GM18505 (cell line): Measurements from ENCODE around the gene TTC16.

ENCODE experiments used
- ATAC-seq: cut with Tn5 transposase; IDR thresholded peaks from one replicate; pipeline ENCODE4 v1.9.1; 2021; ENCODE audit not compliant: unreplicated experiment
- POLR2A ChIP-seq: IDR thresholded peaks from 4 replicates; pipeline ENCODE4 v1.6.1; 2011; ENCODE audit warnings: borderline replicate concordance; ENCODE audit not compliant: insufficient read depth, insufficient read length; ENCODE audit errors: extremely low read depth

The TTC16 gene

DNA sequence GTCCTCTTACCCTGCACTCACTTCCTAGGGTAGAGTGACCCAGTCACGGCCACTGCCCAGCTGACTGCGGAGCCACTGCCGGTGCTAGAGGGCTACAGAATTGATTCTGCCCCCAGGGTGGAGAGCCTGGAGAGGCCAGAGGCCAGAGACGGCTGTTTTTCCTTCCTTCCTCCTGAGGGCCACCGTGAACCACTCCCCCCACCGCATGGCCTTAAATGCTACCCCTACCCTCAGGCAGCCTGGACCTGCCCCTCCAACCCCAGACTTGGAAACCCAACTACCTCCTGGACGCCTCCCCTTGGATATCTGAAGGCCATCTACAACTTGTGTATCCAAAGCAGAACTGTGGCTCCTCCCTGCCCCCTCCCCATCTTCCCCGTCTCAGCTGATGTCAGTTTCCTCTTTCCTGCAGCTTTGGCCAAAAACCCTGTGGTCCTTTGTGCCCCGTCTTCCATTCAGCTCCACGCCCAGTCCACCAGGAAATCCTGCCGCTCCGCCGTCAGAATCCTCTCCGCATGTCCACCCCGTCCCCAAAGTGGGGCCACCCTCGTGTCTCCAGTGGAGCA, 46.3 kb downstream of the TTC16 start:
- no peak for ATAC-seq
- no peak for TF ChIP-seq POLR2A

DNA sequence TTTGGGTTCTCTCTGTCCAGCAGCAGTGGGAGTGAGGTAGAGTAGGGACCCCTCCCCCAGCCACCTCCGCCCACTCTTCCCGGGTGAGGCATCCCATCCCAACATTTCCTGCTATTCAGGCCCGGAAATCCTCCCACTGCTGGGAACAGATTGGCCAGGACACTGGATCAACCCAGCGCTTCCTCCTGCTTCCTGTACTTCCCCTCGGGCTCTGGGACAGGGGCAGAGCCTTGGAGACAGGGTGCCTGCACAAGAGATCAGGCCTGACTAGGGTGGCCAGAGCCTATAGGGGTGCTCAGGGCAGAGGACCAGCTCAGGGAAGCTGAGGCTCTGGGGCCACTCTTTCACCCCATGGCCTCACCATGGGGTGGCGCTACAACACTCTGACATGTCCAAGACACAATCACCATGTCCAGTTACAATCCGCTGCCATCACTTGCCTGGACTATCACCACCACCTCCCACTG, 48.1 kb downstream of the TTC16 start:
- ATAC-seq, result no peak
- TF ChIP-seq POLR2A, result no peak

DNA sequence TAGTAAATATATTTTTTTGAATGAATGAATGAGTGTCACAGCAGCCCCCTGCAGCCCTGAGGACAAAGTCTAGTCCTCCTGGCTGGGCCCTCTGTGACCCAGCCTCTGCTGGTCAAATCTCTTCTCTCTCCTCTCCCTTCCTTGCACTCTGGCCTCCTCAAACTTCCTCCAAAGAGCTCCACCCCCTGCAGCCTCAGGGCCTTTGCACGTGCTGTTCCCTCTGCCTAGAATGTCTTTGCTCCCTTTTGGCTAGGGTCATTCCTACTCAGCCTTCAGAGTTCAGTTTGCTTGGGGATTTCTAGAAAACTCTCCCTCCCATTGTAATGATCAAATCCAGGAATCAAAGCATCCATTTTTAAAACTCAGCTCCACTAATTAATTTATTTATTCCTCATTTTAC, 49.5 kb downstream of the TTC16 start:
- ATAC-seq, result no peak
- TF ChIP-seq POLR2A, result no peak

DNA sequence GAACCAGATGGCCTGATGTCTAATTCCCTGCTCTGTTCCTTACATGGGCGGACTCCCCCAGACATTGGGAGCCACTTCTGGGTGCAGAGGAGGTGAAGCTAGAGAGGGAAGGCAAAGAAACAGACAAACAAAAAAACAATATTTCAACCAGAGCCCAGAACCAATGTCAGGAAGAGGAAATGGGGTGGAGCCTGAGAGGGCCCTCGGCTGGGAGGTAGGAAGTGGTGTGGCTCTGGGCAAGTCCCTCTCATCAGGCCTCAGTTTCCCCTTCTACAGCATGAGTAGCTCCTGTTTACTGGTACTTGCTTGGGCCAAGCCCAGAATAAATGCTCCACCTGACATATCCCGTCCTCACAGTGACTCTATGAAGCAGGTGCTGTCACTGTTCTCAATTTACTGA, 51.5 kb downstream of the TTC16 start:
- TF ChIP-seq POLR2A, result no peak
- no peak for ATAC-seq

DNA sequence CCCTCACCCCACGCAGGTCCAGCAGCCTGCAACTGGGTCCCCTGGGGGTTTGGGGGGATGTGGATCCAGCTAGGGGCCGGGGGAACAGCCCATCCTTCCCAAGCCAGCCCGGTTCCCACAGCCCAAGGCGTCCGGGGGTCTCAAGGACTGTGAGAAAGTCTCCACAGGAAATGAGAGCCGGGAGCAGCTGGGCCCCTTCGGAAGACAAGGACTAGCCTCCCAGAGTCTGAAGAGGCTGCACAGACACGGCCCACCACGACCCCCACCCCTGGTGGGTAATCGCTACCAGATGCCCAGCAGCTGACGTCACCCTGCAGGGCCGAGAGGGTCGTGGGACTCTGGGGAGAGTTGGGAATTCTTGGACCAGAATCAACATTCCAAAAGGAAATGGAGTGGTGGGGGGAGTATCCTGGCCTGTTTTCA, 52.0 kb downstream of the TTC16 start:
- no peak for TF ChIP-seq POLR2A
- no peak for ATAC-seq

DNA sequence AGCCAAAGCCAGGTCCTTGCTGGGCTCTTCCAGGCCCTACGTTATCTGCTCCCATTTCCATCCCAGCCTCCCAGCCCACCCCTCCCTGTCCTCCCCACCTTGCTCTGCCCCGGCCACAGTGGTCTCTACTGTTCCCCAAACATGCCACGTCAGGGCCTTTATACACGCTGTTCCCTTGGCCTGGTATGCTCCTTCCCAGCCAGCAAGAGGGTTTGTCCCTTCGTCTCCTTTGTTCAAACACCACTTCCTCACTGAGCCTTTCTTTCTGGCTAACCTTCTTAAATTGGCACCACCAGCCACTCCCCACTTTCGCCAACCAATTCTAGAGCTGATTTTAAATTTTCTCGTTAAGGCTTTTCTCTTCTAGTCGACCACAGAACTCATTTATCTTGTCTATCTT, 52.8 kb downstream of the TTC16 start:
- no peak for TF ChIP-seq POLR2A

DNA sequence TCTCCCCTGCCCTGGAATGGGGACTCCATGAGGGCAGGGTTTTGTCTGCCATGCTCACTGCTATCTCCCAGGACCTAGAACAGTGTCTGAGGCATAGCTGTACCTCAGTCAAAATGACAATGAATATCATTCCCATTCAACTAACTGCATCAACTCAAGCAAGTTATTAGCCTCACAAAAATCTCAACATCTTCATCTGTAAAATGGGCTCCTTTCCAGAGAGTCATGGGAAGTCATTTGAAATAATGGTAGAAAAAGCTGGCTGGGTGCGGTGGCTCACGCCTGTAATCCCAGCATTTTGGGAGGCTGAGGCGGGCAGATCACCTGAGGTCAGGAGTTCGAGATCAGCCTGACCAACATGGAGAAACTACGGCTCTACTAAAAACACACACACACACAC, 53.2 kb downstream of the TTC16 start:
- TF ChIP-seq POLR2A, result no peak
- no peak for ATAC-seq

More for the DNA sequence above, 52.8 kb downstream of the TTC16 start:
- ATAC-seq, result no peak

DNA sequence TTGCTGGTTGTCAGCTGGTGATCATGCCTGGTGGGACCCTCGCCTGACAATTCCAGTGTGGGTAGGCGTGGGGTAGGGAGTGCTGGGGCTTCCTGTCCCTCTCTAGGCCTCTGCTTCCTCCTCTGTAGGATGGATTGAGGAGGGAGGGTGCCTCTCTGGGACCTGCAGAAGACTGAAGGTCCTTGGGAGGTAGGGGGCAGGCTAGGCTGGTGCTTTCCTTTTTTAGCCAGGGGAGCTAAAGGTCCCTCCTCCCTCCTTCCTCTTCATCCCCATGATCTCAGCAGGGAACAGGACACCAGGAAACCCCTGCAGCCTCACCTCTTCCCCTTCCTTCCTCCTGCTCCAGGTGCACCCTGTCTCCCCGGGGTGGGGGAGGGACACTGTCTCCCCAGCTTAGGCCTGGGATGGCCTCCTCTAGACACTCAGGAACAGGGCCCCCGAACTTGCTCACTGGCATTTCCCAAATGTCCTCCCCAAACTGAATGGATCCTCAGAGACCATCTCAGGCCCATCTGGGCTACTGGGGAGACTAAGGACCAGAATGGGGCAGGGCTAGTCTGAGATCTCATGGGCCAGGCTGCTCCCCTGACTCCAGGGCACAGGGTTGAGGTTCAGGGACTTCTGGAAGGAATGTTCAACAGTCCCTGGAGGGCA, 54.2 kb downstream of the TTC16 start:
- no peak for TF ChIP-seq POLR2A
- no peak for ATAC-seq

DNA sequence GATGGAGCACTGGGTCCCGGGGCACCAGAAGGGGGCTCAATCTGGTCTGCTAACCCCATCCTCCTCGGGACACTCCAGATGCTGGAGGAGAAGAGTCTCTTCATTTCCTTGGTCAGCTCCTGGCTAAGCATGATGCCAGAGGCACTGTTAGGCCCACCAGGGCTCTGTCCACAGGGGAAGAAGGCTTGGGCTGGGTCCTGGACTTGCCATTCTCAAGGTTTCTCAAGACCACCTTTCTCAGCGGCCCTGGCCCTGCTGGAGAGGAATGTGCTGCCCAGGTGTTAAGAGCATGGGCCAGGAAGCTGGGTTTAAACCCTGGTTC, 54.7 kb downstream of the TTC16 start:
- ATAC-seq, result no peak
- TF ChIP-seq POLR2A, result no peak

DNA sequence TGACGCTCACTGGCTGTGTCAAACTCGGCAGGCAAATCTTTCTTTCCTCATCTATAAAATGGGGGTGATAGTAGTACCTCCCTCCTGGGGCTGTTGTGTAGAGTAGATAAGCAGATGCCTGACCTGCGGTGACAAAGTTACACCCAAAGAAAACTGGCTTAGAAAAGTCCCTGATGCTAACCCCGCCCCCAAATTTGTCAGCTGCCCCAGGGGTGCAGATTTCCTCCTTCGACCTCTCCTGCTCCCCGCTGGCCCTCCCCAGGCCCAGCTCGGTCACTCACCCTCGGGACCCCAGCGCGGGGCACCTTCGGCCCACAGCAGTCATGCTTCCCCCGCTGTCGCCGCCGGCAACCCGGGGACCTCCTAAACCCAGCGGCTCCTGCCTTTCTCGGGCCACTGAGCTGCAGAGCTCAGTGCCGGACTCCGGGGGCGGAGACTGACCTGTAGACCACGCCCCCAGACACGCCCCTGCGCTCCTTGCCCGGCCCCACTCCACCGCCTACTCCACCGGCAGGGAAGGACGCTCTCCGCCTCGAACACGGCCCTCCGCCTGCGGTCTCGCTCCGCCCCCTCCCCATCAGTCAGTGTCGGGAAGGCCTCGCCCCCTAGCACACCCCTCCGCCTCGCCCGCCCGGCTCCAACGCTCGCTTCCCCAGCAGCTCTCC, 55.2 kb downstream of the TTC16 start:
- ATAC-seq, result peak; percentile 83
- TF ChIP-seq POLR2A, result no peak

DNA sequence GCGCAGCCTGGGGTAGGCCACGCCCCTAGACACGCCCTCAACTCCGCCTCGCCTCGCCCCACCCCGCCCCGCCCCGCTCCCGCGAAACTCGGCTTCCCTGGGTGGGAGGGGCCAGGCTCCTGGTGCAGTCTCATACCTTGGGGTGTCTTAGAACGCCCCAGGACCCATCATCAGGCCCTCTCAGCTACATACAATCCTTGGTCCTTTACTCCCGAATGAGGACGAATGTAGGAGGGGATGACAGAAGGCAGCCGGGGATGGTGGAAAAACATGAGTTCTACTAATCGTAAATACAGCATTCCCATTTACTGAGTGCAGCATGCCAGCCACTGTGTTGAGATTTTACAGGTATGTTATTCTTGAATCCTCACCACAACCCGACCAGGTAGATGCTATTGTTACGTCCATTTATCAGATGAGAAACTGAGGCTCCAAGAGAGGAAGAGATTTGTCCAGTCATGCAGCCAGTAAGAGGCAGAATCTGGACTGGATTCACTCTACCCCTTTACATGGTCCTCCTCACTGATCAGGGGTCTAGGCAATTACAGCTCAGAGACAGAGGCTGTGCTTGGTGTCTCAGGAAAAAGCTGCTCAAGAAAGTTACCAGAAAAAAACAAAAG, 55.8 kb downstream of the TTC16 start:
- no peak for ATAC-seq
- no peak for TF ChIP-seq POLR2A

DNA sequence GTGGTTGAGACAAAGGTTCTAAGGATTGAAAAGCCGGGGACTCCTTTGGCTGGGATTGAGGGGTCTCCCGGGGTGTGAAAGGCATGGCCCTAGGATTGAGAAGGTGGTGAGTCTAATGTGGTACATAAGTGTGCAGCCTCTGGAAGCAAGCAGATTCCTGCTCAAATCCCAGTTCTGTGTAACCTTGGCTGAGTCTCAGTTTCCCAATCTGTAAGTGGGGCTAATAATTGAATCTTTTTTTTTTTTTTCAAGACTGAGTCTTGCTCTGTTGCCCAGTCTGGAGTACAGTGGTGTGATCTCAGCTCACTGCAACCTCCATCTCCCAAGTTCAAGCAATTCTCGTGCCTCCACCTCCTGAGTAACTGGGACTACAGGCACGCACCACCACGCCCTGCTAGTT, 56.7 kb downstream of the TTC16 start:
- no peak for ATAC-seq
- TF ChIP-seq POLR2A, result no peak

DNA sequence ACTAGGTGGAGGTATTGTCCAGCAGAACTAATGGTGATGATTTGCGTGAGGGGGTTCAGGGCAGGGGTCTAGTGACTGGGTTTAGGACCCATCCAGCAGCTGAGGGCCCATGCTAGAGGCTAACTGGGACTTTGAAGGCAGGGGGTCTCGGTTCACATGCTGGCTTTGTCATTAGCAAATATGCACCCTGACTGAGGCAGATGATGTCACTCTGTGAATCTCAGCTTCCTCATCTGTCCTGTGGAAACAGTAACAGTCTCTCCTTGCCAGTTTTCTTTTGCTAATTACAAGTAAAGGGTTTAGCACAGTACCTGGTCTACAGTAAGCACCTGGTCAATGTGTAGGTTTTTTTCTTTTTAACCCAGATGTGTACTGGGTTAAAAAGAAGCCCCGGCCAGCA, 57.4 kb downstream of the TTC16 start:
- no peak for ATAC-seq
- TF ChIP-seq POLR2A, result no peak

DNA sequence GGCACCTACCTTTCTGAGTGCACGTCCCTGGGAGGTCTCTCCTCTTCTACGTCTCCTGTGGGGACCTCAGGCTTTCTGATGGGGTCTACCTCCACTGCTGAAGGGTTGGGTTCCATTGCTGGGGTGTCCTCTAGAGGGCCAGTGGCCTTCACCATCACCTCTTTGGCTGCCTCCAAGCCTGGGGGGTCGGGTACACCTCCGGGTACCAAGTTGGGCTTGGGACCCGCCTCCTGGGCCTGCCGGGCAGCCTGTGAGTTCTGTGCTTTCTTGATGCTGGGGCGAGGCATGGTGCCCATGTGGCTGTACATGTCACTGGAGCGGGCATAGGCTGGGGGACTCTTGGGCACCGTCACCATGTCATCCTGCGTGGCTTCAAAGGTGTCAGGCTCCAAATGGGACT, 58.1 kb downstream of the TTC16 start:
- no peak for ATAC-seq
- TF ChIP-seq POLR2A, result no peak

DNA sequence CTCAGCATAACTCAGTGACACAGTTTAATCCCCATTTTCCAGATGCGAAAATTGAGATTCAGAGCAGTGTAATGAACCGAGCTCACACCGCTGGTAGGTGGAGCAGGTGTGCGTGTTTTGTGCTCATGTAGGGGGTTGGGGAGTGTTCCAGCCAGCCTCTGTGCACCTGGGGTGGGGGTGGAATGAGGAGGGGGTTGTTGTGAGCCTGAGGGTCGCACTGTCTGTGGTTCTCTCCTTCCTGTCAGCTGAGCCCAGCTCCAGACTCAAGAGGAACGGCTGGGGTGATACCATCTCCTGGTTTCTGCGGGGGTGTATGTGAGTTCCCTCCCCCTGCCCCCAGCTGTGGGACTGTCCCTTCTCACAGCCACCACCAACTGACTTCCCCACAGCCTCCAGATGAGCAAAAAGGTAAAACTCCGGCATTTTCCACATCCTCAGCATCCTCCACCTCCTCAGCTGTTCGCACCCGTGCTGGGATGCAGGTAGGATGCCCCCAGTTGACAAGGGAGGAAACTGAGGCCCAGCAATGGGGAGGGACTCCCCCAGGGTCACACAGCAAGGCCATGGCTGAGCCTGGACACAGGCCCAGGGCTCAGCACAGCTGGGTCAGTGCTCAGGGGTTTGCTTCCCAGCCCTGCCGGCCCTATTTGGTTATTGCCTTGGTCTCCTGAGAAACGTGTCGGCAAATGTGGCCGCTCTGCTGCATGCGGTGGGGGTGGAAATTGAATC, 60.5 kb downstream of the TTC16 start:
- ATAC-seq, result no peak

More for the DNA sequence above, 60.5 kb downstream of the TTC16 start:
- TF ChIP-seq POLR2A, result no peak
